ENCODE results near the gene RAB11FIP4. TPM values are rescaled to one million over a fixed set of nuclear protein-coding genes. Genes with fewer than 3 reads are reported as not detected.

RAB11FIP4 gene
- total RNA-seq, 1 experiment from 2014 or later: 54.9 TPM

DNA sequence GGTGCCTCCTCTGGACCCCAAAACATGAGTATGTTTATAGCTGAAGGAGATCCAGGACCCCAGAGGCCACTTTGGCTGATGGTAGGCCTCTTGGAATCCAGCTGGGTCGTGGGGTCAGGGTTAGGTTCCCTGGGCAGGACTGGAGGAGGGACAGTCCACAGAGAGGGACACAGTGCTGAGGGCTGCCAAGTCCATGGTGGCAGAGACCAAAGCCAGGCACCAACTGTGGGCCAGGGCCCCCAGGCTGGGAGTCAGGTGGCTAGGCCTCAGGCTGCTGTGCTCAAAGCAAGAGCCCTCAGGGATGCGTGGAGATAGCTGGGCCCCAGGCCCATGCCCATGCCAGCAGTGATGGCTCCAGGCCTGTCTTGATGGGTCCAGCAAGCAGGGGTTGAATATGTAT is 44.1 kb downstream of the RAB11FIP4 start:
- CTCF ChIA-PET: interaction anchor here (1.0 to 6.3 kb wide), 6 partner anchors 10 to 89 kb away, joined by 3 to 50 read pairs (median 6); no protein-coding TSS in a partner anchor

More for the DNA sequence above, 44.1 kb downstream of the RAB11FIP4 start:
- no peaks in the 10 kb centered on the region for H3K27me3 Mint-ChIP-seq (ENCODE audit: low read depth)
- no peak overlapping the region for H3K4me3 Mint-ChIP-seq
- DNase-seq (ENCODE audit: low spot score) (no peak), ATAC-seq (no peak)
- no peak for TF ChIP-seq ZNF232 (CRISPR knock-in tag; IDR thresholded peaks at IDR 0.05)
- TF ChIP-seq ETV6 (CRISPR knock-in tag; IDR thresholded peaks at IDR 0.05): no peak
- TF ChIP-seq, protein P1, sequence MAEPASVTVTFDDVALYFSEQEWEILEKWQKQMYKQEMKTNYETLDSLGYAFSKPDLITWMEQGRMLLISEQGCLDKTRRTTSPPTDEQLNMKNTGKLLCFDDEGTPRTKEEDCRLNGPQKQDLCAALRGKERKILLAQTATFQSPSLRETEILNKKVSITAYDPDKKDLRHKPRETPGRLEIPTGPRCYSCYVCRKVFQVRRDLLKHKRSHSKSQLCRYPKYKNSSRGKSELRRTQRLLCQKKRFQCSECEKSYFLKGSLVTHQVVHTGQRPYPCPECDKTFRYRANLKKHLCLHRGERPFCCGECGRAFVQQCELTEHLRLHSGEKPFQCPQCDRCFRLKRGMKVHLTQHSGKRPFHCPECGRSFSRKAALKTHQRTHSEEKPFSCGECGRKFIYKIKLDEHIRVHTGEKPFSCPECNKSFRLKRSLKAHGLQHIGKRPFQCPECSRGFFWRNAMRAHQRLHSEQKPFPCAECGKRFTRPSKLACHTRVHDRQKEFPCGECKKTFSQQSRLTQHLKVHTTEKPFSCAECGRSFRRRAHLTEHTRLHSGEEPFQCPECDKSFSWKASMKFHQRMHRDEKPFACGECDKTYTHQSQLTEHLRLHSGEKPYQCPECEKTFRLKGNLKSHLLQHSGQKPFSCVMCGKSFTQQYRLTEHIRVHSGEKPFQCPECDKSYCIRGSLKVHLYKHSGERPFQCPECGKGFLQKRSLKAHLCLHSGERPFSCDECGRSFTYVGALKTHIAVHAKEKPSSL (CRISPR knock-in tag; conservative IDR thresholded peaks at IDR 0.05): no peak
- no peak for TF ChIP-seq EMX1 (CRISPR knock-in tag; IDR thresholded peaks at IDR 0.05)
- TF ChIP-seq NR1H2 (CRISPR knock-in tag; IDR thresholded peaks at IDR 0.05): no peak
- TF ChIP-seq, protein P2, sequence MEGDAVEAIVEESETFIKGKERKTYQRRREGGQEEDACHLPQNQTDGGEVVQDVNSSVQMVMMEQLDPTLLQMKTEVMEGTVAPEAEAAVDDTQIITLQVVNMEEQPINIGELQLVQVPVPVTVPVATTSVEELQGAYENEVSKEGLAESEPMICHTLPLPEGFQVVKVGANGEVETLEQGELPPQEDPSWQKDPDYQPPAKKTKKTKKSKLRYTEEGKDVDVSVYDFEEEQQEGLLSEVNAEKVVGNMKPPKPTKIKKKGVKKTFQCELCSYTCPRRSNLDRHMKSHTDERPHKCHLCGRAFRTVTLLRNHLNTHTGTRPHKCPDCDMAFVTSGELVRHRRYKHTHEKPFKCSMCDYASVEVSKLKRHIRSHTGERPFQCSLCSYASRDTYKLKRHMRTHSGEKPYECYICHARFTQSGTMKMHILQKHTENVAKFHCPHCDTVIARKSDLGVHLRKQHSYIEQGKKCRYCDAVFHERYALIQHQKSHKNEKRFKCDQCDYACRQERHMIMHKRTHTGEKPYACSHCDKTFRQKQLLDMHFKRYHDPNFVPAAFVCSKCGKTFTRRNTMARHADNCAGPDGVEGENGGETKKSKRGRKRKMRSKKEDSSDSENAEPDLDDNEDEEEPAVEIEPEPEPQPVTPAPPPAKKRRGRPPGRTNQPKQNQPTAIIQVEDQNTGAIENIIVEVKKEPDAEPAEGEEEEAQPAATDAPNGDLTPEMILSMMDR (IDR thresholded peaks at IDR 0.05): no peak
- TF ChIP-seq, protein P3, sequence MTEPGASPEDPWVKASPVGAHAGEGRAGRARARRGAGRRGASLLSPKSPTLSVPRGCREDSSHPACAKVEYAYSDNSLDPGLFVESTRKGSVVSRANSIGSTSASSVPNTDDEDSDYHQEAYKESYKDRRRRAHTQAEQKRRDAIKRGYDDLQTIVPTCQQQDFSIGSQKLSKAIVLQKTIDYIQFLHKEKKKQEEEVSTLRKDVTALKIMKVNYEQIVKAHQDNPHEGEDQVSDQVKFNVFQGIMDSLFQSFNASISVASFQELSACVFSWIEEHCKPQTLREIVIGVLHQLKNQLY (CRISPR knock-in tag; IDR thresholded peaks at IDR 0.05): no peak
- TF ChIP-seq ZNF263 (CRISPR knock-in tag; IDR thresholded peaks at IDR 0.05; ENCODE audit: low read depth): no peak
- TF ChIP-seq, protein P4, sequence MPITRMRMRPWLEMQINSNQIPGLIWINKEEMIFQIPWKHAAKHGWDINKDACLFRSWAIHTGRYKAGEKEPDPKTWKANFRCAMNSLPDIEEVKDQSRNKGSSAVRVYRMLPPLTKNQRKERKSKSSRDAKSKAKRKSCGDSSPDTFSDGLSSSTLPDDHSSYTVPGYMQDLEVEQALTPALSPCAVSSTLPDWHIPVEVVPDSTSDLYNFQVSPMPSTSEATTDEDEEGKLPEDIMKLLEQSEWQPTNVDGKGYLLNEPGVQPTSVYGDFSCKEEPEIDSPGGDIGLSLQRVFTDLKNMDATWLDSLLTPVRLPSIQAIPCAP (CRISPR knock-in tag; IDR thresholded peaks at IDR 0.05): no peak
- no peak for TF ChIP-seq NFE2L1 (CRISPR knock-in tag; IDR thresholded peaks at IDR 0.05)
- TF ChIP-seq TP53 (CRISPR knock-in tag; IDR thresholded peaks at IDR 0.05): no peak
- no peak for TF ChIP-seq FOXK1 (CRISPR knock-in tag; IDR thresholded peaks at IDR 0.05)
- no peak for TF ChIP-seq ATF1 (CRISPR knock-in tag; IDR thresholded peaks at IDR 0.05)
- TF ChIP-seq, protein P5, sequence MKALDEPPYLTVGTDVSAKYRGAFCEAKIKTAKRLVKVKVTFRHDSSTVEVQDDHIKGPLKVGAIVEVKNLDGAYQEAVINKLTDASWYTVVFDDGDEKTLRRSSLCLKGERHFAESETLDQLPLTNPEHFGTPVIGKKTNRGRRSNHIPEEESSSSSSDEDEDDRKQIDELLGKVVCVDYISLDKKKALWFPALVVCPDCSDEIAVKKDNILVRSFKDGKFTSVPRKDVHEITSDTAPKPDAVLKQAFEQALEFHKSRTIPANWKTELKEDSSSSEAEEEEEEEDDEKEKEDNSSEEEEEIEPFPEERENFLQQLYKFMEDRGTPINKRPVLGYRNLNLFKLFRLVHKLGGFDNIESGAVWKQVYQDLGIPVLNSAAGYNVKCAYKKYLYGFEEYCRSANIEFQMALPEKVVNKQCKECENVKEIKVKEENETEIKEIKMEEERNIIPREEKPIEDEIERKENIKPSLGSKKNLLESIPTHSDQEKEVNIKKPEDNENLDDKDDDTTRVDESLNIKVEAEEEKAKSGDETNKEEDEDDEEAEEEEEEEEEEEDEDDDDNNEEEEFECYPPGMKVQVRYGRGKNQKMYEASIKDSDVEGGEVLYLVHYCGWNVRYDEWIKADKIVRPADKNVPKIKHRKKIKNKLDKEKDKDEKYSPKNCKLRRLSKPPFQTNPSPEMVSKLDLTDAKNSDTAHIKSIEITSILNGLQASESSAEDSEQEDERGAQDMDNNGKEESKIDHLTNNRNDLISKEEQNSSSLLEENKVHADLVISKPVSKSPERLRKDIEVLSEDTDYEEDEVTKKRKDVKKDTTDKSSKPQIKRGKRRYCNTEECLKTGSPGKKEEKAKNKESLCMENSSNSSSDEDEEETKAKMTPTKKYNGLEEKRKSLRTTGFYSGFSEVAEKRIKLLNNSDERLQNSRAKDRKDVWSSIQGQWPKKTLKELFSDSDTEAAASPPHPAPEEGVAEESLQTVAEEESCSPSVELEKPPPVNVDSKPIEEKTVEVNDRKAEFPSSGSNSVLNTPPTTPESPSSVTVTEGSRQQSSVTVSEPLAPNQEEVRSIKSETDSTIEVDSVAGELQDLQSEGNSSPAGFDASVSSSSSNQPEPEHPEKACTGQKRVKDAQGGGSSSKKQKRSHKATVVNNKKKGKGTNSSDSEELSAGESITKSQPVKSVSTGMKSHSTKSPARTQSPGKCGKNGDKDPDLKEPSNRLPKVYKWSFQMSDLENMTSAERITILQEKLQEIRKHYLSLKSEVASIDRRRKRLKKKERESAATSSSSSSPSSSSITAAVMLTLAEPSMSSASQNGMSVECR (CRISPR knock-in tag; IDR thresholded peaks at IDR 0.05; ENCODE audit: borderline replicate concordance): no peak
- no peak for TF ChIP-seq SP1 (CRISPR knock-in tag; conservative IDR thresholded peaks at IDR 0.05)
- TF ChIP-seq RORB (CRISPR knock-in tag; IDR thresholded peaks at IDR 0.05): no peak
- TF ChIP-seq FOXJ3 (CRISPR knock-in tag; IDR thresholded peaks at IDR 0.05; ENCODE audit: borderline replicate concordance): no peak
- TF ChIP-seq, protein P6, sequence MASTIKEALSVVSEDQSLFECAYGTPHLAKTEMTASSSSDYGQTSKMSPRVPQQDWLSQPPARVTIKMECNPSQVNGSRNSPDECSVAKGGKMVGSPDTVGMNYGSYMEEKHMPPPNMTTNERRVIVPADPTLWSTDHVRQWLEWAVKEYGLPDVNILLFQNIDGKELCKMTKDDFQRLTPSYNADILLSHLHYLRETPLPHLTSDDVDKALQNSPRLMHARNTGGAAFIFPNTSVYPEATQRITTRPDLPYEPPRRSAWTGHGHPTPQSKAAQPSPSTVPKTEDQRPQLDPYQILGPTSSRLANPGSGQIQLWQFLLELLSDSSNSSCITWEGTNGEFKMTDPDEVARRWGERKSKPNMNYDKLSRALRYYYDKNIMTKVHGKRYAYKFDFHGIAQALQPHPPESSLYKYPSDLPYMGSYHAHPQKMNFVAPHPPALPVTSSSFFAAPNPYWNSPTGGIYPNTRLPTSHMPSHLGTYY (CRISPR knock-in tag; IDR thresholded peaks at IDR 0.05): no peak
- no peak overlapping the region for H3K27ac Mint-ChIP-seq
- no peaks in the 10 kb centered on the region for H3K9me3 Mint-ChIP-seq
- POLR2A ChIA-PET: no interaction called here
- H3K4me1 Mint-ChIP-seq: peaks cover 13% of the 10 kb centered on the region
- no peaks in the 10 kb centered on the region for H3K36me3 Mint-ChIP-seq

All from WTC11 (cell line).